ENCODE results near the gene CANT1.

CANT1 gene

DNA sequence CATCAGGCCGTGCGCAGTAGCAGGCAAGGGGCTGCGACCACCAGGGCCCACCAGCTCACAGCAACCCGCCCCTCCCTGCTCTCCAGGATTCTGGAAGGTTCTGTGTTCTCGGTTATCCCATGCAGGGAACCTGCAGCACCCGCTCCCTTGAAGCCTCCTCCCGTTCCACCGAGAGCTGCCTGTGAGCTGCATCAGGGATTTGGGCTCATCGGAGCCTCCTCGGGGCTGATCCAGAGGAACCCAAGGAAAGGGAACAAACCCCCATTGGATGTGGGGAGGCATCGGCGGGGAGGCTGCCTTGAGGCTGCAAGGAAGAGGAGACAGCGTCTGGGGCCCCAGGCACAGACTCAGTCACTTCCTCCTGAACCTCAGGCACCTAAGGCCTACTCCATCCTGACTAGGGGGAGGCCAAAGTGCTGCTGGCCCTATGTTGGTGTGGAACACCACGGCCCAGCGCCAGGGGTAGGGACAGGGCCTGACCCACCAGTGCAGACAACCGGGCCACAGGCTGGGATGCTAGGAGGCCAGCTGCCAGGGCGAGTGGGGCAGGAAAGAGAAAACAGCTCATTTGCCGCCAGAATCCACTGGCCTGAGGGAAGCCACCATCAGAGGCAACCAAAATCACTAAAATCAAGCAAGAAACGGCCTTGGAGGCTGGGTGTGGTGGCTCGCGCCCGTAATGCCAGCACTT lies 15.4 kb downstream of the CANT1 start:
- no peak for FAIRE-seq

DNA sequence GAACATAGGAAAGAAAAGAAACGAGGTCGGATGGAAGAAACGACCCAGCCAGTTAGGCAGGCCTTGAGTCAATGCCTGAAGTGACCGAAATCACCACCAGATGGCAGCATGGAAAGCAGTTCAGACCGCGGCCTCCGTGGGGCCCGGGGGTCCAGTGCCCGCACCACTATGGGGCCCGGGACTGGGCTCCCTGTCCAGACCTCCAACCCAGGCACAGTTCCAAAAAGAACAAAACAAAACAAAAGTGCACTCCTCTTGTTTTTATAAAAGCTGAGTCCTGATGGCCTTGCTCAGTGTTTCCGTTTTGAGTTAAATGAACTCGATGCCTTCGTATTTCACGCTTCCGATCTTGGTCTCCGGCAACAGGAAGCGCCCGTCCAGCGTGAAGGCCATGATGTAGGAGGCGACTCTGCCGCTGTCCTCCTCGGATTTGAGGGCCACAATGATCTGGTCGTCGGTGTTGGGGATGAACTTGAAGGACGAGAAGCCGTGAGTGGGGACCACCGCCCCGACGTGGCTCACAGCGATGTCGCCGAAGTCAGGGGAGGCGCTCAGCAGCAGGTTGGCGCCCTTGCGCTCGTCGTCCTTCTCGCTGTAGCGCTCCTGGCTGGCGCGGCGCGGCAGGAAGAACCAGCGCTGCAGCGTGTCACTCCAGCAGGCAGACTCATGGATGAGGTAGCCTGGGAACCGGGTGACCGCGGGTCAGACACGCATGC lies 16.2 kb downstream of the CANT1 start:
- no peak for FAIRE-seq

DNA sequence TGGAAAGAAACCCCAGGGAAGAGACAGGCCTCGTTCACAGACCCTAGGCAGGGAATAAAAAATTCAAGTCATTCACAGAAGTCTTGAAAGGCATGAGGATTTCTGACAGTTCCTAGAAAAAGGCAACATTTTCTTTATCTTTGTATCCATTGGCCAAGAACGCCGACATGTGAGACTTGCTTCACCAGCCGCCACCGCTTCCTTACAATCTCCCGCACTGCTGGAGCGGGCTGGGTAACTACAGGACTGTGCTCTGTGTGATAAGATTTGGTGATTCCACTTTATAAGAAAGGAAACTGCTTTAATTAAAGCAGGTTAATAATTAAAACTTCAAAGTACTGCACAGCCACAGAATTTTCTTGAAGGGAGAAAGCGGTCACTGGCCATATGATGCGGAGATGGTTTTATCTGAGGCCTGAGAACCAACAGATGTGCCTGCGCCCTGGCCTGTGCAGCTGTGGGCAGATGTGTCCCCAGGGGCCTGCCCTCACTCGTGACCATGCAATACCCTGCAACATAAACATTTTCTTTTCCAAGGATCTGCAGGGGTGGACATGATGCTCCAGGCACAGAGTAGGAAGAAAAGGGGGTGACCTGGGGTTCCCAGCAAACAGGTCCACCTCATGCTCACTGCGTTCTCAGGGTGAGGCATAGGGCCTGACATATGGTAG lies 16.9 kb downstream of the CANT1 start:
- no peak for FAIRE-seq

DNA sequence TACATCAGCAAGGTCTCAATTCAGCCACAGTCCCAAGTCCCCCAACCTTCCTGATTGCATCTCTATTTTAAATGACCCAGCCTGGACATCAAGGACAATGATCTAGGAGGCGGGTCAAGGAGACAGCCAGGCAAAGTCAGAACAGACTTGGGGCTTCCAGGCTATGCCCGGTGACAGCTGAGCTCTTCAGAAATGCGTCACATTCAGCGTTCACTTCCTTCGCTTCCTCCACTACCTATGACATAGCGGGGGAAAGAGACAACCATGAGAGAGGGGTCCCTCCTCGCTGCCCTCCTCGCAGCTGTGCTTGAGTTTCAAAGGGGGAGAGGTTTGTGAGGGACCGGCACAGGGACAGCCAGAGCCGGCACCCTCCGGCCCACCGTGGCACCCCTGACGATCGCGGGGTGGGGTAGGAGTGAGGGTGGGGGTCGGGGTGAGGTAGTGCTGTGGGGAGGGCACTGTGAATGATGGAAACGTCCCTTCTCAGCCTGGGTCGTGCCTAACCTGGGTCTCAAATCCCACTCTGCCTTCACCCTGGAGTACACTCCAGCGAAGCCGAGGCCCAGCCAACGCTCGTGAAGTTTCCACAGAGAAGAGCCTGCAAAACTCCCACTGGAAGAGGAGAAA lies 17.5 kb downstream of the CANT1 start:
- FAIRE-seq = no peak

DNA sequence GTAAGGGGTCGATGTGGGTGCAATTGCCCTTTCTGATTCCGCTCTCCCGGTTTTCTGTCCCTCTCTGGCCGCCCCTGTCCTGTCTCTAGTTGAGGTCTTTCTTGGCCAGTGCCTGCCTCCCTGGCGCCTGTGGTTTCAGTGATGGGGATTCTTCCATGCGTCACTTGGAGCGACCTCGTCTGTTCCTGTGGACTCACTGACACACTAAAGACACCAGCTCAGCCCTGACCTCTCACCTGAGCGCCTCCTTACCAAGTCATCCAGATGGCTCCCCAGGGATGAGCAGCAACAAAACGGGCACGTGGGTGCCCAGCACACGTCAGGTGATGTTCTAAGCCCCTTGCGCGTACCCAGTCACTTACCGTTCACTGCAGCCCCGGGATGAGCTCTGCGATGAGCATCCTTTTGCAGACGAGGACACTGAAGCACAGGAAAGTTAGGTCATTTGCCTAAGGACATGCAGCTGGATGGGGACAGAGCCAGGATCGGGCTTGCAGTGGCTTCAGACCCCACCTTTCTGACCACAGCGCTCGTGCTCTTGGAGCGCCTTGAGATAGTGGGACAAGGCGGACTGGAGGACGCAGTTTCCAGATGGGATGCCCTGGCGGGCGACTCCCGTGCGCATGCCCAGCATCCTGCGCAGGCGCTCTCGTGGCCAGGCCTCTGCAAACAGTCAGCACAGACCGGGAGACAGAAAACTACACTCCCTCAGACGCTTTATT lies 18.4 kb downstream of the CANT1 start:
- no peak for FAIRE-seq

DNA sequence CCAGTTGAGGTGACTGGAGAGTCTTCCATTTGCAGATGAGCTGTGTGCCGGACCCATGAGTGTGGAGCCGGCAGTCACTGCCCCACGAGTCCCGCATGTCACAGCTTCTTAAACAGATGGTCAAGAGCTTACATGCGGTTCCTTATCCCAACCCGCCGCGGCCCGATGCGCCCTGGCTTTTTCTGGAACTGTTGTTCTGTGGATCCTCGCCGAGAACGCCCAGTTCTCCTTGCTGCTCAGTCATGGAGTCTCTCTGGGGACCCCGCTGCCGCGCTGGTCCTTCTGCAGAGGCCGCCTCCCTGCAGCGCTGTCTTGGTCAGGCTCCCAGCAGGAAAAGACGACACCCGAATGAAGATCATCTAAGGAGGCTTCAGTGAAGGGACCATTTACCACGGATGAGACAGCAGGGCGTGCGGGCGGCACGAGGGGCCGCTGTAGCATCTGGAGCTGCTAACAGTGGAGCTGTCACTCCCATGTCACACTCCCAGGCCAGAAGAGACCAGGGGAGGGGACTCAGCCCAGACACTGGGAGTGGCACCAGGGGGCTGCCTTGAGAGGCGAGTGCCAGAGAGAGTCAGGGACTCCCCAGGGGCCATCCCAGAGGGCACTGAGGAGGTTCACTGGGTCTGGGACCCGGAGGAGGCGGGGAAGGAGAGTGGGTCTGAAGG lies 19.1 kb downstream of the CANT1 start:
- FAIRE-seq = no peak

DNA sequence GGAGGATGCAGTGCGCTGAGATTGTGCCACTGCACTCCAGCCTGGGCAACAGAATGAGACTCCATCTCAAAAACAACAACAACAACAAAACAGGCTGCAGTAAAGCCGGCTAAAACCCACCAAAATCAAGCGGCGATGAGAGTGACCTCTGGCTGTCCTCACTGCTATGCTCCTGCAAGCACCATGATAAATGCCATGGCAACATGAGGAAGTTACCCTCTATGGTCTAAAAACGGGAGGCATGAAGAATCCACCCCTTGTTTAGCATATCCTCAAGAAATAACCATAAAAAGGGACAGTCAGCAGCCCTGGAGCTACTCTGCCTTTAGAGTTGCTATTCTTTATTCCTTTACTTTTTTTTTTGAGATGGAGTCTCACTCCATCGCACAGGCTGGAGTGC lies 21.4 kb downstream of the CANT1 start:
- FAIRE-seq = no peak

DNA sequence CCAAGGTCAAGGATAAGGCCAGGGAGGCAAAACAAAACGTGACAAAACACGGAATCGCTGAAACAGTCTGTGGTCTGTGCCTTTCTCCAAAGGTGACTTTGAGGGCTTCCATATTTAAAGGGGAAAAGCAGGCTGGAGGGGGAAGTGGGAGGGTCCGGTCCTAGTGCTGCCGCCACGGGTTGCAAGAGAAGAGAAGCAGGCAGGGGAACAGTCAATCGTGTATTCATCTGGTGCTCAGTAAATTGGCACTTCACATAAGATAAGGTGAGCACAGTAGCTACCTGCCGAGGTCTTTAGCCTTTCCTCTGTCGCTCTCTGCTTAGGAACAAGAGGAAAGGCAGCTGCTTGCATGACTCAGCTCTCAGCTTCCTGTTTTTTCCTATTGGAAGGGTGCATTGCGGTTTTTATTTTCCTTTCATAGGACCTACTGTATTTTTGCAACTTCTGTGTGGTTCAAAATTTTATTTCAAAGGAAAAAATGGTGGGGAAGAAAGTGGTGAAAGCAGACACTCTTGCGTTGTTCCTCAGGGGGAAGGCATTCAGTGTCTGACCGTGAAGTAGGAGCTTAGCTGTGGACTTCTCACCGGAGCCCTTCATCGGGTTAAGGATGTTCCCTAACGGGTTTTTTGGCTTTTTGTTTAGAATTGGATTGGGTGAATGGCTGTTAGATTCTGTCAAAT lies 22.8 kb downstream of the CANT1 start:
- FAIRE-seq = no peak

DNA sequence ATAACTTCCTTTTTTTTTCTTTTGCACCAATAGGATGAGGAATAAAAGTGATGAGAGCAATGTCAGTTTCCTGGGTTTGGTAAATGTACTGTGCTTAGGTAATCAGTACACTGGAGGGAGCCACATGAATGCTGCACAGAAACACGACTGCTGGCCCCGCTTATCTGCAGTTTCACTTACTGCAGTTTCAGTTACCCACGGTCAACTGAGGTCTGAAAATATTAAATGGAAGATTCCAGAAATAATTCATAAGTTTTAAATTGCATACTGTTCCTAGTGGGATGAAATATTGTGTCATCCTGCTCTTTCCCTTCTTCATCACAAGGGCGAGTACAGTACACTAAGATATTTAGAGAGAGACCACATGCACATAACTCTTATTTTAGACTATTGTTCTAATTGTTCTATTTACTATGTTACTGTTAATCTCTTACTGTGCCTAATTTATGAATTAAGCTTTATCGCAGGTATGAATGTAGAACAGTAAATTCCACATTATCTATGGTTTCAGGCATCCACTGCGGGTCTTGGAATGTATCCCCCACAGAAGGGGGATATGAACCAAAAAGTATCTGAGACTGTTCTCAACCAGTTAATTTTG lies 23.4 kb downstream of the CANT1 start:
- FAIRE-seq = no peak

DNA sequence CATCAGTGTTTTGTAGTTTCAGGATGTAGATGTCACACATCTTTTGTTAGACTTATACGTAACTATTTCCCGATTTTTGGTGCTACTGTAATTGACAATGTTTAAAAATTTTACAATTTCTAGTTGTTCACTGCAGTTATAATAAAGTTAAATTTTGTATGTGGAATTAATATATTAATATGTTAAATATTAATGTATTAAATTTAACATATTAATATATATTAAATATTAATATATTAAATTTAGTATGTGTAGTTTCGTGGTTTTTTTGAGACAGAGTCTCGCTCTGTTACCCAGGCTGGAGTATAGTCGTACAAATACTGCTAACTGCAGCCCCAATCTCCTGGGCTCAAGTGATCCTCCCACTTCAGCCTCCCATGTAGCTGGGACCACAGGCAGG lies 24.2 kb downstream of the CANT1 start:
- no peak for FAIRE-seq

DNA sequence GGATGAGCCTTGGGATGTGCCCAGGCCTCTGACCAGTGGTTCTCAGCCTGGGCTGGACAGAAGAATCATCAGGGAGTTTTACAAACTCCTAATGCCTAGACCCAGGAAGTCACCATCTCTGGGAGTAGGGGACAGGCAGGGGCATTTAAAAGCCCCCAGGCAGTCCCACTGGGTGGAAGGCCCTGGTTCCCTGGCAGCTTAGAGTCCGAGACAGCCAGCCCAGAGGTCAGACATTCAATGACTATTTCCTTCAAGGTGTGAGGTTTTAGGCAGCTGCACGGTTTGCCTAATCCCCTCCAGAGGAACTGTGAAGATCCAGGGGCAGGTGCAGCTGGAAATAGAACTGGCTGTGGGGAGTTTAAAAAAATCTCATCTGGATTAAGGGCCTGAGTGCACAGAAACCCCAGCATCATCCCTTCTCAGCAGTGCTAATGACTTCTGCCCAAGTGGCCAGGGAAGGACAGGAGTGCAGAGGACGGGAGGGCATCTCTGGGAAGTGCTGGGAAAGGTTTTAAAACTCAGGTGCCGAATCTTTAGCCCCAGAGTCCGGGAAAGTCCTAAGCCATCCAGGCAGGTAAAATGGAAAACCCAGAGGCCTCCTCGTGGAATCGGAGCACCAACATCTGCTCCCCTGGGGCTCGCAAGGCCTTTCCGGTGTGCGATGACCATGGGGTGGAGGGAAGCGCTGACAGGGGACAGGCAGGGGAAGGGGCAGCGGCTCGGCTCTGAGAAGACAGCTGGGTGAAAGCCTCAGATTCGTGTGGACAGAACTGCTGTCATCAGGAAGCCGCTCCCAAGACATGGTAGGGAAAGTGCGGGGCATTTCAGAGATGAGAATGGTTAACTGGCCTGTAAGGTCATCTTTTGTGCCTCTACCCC lies 28.3 kb downstream of the CANT1 start:
- no peak for FAIRE-seq

DNA sequence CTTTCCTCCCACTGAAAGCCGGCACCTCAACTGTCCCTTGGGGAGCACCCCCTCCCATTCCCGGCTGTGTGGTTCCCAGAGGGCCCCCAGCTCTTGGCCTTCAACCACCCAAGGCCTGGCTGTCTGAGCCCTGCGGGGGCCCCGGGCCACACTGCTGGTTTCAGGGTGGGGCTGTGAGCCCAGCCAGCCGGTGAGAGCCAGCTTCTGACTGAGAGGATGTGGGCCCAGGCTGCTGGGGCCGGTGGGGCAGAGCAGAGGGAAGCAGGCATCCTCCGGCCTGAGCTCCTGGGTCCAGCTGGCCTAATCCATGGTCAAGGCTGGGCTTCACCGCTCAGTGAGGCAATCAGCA lies 29.0 kb downstream of the CANT1 start:
- no peak for FAIRE-seq

DNA sequence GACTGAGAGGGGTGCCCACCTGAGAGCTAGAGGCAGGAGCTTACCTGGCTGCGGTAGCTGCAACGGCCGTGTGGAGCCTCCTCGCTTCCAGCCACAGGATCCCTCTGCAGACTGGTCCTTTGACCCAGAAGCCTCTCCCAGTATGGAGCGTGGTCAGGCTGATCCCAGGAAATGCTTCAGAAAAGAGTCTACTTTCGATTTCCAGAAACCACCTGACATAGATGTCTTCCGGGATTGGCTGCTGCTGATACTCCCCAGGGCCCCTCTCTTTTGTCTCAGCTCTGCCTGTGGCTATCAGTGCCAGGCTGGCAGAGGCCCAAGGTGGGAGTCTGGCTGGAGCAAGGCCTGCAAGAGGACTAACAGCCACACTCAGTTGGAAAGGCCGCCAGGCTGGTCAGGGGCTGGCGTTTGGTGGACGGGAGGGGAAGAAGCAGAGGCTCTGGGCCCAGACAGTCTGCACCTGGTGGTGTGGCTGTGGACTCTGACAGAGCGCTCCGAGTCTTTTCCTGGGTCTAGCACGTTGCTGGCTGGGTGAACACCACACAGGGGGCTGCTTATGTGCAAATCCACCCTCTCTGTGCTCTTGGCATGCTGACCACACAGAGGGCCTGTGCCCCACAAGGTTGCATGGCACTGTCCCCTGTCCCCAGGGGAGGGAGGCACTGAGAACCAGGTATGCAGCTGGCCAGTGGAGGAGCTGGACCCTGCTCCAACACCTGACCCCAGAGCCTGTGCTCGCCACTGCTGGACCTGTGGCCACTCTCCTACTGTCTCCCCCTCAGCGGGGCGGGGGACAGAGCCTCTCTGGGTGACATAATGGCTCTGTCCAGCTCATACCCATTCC lies 29.6 kb downstream of the CANT1 start, which contains the start of gene LGALS3BP:
Gene LGALS3BP (minus strand): TSS at position 144 of the 844 bp plus-strand sequence. CDS start 2,732 bp downstream, outside the sequence.
- no peak for FAIRE-seq

DNA sequence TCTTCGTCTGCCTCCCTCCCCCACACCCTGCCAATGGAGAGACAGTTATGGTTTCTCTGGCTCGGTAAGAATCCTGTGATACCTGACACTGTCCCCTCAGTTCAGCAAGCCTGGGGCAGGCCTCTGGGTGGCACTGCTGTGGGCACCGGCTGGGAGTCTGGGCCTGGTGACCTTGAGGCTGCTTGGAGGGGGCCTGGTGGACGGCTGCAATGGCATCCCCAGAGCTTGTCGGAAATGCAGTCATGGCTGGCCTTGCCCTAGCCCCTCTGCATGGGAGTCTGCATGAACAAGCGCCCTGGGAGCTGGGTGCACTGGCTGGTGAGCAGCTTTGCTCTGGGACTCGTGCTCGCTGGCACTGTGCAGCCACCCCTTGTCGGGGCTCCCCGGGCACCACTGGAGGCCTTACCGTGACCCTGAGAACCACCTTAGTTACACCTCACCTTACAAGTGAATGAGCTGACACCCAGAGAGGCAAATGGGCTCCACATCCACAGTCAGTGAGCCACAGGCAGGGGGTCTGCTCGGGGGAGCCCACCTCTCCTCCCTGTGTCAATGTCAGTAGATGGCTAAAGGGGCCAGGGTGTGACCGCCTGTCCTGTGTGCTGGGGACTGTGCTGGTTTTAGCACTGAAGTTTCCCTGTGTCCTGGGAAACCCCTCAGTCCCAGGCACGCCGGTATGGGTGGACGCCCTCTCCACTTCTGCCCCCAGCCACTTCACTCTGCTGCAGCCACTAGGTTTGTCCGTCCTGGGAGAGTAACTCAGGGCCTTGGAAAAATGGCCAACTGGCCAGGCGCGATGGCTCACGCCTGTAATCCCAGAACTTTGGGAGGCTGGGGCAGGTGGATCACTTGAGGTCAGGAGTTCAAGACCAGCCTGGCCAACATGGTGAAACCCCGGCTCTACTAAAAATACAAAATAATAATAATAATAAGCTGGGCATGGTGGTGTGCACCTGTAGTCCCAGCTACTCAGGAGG lies 31.3 kb downstream of the CANT1 start:
- FAIRE-seq = no peak

DNA sequence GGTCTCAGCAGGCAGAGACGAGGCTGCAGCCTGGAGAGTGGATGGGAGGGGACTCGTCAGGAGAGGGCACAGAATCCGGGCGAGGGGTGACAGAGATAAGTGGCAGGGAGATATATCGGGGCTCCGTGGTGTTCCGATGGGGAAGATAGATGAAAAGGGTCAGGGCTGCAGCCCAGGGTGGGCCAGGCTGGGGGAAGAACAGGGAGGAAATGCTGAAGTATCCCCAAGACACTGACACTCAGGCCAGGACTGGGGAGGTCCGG lies 32.0 kb downstream of the CANT1 start:
- no peak for FAIRE-seq

DNA sequence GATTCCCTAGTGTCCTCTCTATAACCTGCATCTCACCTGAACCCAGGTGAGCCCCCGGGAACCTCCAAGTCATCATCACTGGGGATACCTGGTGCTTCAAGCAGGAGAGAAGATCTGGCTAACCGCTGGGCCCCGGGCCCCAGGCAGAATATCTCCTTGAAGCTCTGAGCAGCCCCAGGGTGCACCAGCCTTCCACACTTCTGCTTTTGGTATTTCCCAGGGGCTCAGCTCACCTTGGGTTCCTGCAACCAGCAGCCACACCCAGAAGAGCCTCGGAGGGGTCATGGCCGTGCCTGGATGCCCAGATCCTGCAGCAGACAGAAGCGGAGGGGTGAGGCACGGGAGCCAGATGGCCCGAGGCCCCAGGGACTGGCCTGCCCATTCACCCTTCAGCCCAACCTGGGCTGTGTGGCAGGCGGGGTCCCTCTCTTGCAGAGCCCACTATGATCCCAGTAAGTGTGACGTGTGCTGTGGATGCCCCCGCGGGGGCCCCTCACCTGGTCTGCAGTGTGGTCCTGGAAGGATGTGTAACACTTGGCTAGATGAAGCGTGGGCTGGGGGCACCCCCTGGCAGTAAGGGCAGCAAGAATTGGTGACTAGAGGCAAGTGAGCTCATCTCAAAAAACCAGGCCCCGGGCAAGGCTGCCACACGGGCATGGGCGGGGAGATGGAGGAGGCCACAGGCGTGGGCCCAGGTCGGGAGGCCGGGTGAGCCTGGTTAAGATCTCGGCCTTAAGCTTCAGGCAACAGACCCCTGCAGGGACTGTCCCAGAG lies 32.5 kb downstream of the CANT1 start:
- FAIRE-seq = no peak

All from colon (tissue), 2 donors.